ENCODE results near the gene POLR2I.

POLR2I gene

GRCh38 chr19:36142046-36142445 is 27.4 kb upstream of the POLR2I start:
- peaks cover 45 to 46% of the 10 kb centered on the region in 2 experiments for H3K36me3 ChIP-seq (ENCODE audit: control insufficient read depth in 2 of 2, insufficient read depth in 1 of 2, low read length in 2 of 2)
- 0 out of 2 replicates have a peak, but pooled peaks have one; percentile 6 for TF ChIP-seq ZNF16 (tag by site-specific recombination; IDR thresholded peaks at IDR 0.05; ENCODE audit: low read depth)
- no peak for TF ChIP-seq ZNF645 (tag by site-specific recombination; IDR thresholded peaks at IDR 0.05)
- no peaks in the 10 kb centered on the region for H3K9me3 ChIP-seq (ENCODE audit: control insufficient read depth, insufficient read depth, low read depth, low read length)
- no peak overlapping the region for H3K4me3 ChIP-seq (ENCODE audit: low read depth, low read length)
- peak overlapping the region; percentile 21; the same call in 1 of the 2 replicates for H3K27ac ChIP-seq (ENCODE audit: extremely low read depth, low read depth, low read length)
- CTCF ChIA-PET = interaction anchor here (0.7 kb wide), 1 partner anchor 27 kb away, joined by 3 read pairs; no protein-coding TSS in a partner anchor
- H3K4me1 ChIP-seq (ENCODE audit: control insufficient read depth, insufficient read depth, low read length) = peaks cover 10% of the 10 kb centered on the region
- POLR2A ChIA-PET = interaction anchor here (1.0 kb wide), 1 partner anchor 14 kb away, joined by 7 read pairs; no protein-coding TSS in a partner anchor

- ChIA-PET CTCF (no interaction called here), POLR2A (interaction anchor here (2.0 to 5.4 kb wide), 3 partner anchors 12 to 348 kb away, joined by 5 to 87 read pairs (median 17); partner anchors contain the start of gene ZNF566)
- TF ChIP-seq ZBTB48 (tag by site-specific recombination; IDR thresholded peaks at IDR 0.05) (peak; percentile 93; the same call in 1 of the 2 replicates), SP7 (tag by site-specific recombination; IDR thresholded peaks at IDR 0.05) (peak; percentile 30; the same call in 1 of the 2 replicates), SP3 (tag by site-specific recombination; IDR thresholded peaks at IDR 0.05) (peak; percentile 99), ZNF529 (tag by site-specific recombination; IDR thresholded peaks at IDR 0.05; ENCODE audit: insufficient replicate concordance) (no peak), ZNF473 (tag by site-specific recombination; IDR thresholded peaks at IDR 0.05) (no peak), ZNF155 (tag by site-specific recombination; IDR thresholded peaks at IDR 0.05) (no peak), AEBP2 (tag by site-specific recombination; IDR thresholded peaks at IDR 0.05; ENCODE audit: borderline replicate concordance) (no peak), GLI4 (tag by site-specific recombination; IDR thresholded peaks at IDR 0.05) (no peak), KLF9 (tag by site-specific recombination; IDR thresholded peaks at IDR 0.05; ENCODE audit: low read depth) (peak; percentile 91), ZNF223 (tag by site-specific recombination; IDR thresholded peaks at IDR 0.05) (no peak), KLF16 (tag by site-specific recombination; IDR thresholded peaks at IDR 0.05) (peak; percentile 51; the same call in 1 of the 2 replicates), ZNF280C (tag by site-specific recombination; IDR thresholded peaks at IDR 0.05) (no peak), ZNF610 (tag by site-specific recombination; IDR thresholded peaks at IDR 0.05; ENCODE audit: borderline replicate concordance) (no peak), ZFP69B (tag by site-specific recombination; IDR thresholded peaks at IDR 0.05) (peak; percentile 97), REPIN1 (tag by site-specific recombination; IDR thresholded peaks at IDR 0.05; ENCODE audit: low read depth) (0 out of 2 replicates have a peak, but pooled peaks have one; percentile 74), HOXD13 (CRISPR knock-in tag; IDR thresholded peaks at IDR 0.05; ENCODE audit: borderline replicate concordance) (no peak), ZNF600 (tag by site-specific recombination; IDR thresholded peaks at IDR 0.05) (peak; percentile 82; the same call in 1 of the 2 replicates), ZNF560 (tag by site-specific recombination; IDR thresholded peaks at IDR 0.05; ENCODE audit: borderline replicate concordance) (peak; percentile 77; the same call in 1 of the 2 replicates), EGR2 (tag by site-specific recombination; IDR thresholded peaks at IDR 0.05; ENCODE audit: low read depth) (0 out of 2 replicates have a peak, but pooled peaks have one; percentile 7), ZNF747 (tag by site-specific recombination; IDR thresholded peaks at IDR 0.05) (0 out of 2 replicates have a peak, but pooled peaks have one; percentile 41), ZNF626 (tag by site-specific recombination; IDR thresholded peaks at IDR 0.05) (no peak), ZBTB11 (tag by site-specific recombination; conservative IDR thresholded peaks at IDR 0.05; ENCODE audit: low read depth) (0 out of 2 replicates have a peak, but pooled peaks have one; percentile 7), ZNF146 (tag by site-specific recombination; IDR thresholded peaks at IDR 0.05) (no peak)
Measured at GRCh38 chr19:36141039-36141927, 26.6 kb upstream of the POLR2I start.

More at GRCh38 chr19:36141039-36141927, 26.6 kb upstream of the POLR2I start:
- Histone ChIP-seq H3K27ac (ENCODE audit: extremely low read depth, low read depth, low read length) (peak overlapping the region; percentile 94), H3K4me3 (ENCODE audit: low read depth, low read length) (peak overlapping the region; percentile 80), H3K4me1 (ENCODE audit: control insufficient read depth, insufficient read depth, low read length) (peaks cover 14% of the 10 kb centered on the region), H3K9me3 (ENCODE audit: control insufficient read depth, insufficient read depth, low read depth, low read length) (no peaks in the 10 kb centered on the region), H3K36me3 (ENCODE audit: control insufficient read depth in 2 of 2, insufficient read depth in 1 of 2, low read length in 2 of 2) (peaks cover 38% of the 10 kb centered on the region in 2 experiments)
